Erythroblast (primary cell): ENCODE measurements around the gene SIRT6.
"Not testable (repeated sequence)": the region's sequence is repeated elsewhere in the genome, so short reads cannot be mapped to it uniquely, and the experiment has no call there.

Experiments used
- GATA1 ChIP-seq: IDR thresholded peaks from 2 replicates; pipeline ENCODE4 v1.6.1; 2011; ENCODE audit warnings: low read depth, mild to moderate bottlenecking, control low read depth, low read length, moderate library complexity
- POLR2A ChIP-seq: IDR thresholded peaks from 2 replicates; pipeline ENCODE4 v1.6.1; 2011; ENCODE audit warnings: mild to moderate bottlenecking, low read length

DNA sequence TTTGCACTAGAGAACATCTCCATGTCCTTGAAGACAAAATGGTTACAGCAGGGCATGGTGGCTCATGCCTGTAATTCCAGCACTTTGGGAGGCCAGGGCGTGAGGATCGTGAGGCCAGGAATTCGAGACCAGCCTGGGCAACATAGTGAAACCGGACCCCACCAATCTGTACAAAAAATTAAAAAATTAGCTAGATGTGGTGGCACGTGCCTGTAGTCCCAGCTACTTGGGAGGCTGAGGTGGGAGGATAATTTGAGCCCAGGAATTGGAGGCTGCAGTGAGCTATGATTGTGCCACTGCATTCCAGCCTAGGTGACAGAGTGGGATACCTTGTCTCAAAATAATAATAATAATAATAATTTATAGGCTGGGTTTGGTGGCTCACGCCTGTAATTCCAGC is 47.9 kb upstream of the SIRT6 start:
- TF ChIP-seq POLR2A, GATA1: not testable (repeated sequence)
